GM23248 (cell line): ENCODE results near the gene PRKCE. TPM values are rescaled to one million over a fixed set of nuclear protein-coding genes. Genes with fewer than 3 reads are reported as not detected.

Source experiments
- DNase-seq: peaks from one replicate; pipeline ENCODE4 v3.0.0-alpha.2; 2015
- H2AFZ ChIP-seq: fragments of 200-600 bp; sonication (generic); 2 replicates; pipeline ENCODE4 v1.6.1; 2016; ENCODE audit warnings: antibody characterized with exemption
- H3F3A ChIP-seq: fragments of 200-600 bp; sonication (generic); 2 replicates; pipeline ENCODE4 v1.6.1; 2016; ENCODE audit warnings: mild to moderate bottlenecking, antibody characterized with exemption, mixed run types; ENCODE audit not compliant: insufficient read depth
- H3K27ac ChIP-seq: fragments of 200-600 bp; sonication (generic); 2 replicates; pipeline ENCODE4 v1.5.1; 2016; ENCODE audit warnings: mild to moderate bottlenecking
- H3K27me3 ChIP-seq: fragments of 200-600 bp; sonication (generic); replicated peaks from 2 replicates; pipeline ENCODE4 v1.6.1; 2016; ENCODE audit warnings: mild to moderate bottlenecking; ENCODE audit not compliant: insufficient read depth
- H3K36me3 ChIP-seq: fragments of 200-600 bp; sonication (generic); 2 replicates; pipeline ENCODE4 v1.6.1; 2016; ENCODE audit warnings: low read depth, mild to moderate bottlenecking
- H3K4me1 ChIP-seq: fragments of 200-600 bp; sonication (generic); 2 replicates; pipeline ENCODE4 v1.6.1; 2016; ENCODE audit warnings: mild to moderate bottlenecking; ENCODE audit not compliant: insufficient read depth
- H3K4me2 ChIP-seq: fragments of 200-600 bp; sonication (generic); one replicate; pipeline ENCODE4 v1.6.1; 2016; ENCODE audit warnings: mild to moderate bottlenecking; ENCODE audit not compliant: unreplicated experiment
- H3K4me3 ChIP-seq: fragments of 200-600 bp; sonication (generic); 2 replicates; pipeline ENCODE4 v1.5.1; 2016; ENCODE audit warnings: mild to moderate bottlenecking
- H3K79me2 ChIP-seq: fragments of 200-600 bp; sonication (generic); 2 replicates; pipeline ENCODE4 v1.6.1; 2016; ENCODE audit warnings: mild to moderate bottlenecking; ENCODE audit not compliant: insufficient read depth
- H3K9ac ChIP-seq: fragments of 200-600 bp; sonication (generic); 2 replicates; pipeline ENCODE4 v1.6.1; 2016; ENCODE audit warnings: mild to moderate bottlenecking
- H3K9me2 ChIP-seq: fragments of 200-600 bp; sonication (generic); 2 replicates; pipeline ENCODE4 v1.6.1; 2016; ENCODE audit warnings: mixed run types, mild to moderate bottlenecking, moderate library complexity; ENCODE audit not compliant: insufficient read depth
- H3K9me3 ChIP-seq: fragments of 200-600 bp; sonication (generic); one replicate; pipeline ENCODE4 v1.6.1; 2017; ENCODE audit warnings: low read depth
- H4K20me1 ChIP-seq: fragments of 200-600 bp; sonication (generic); 2 replicates; pipeline ENCODE4 v1.6.0; 2016; ENCODE audit not compliant: insufficient read depth
- EZH2 ChIP-seq: fragments of 200-600 bp; sonication (generic); IDR thresholded peaks from 2 replicates; pipeline ENCODE4 v1.6.1; 2018; ENCODE audit warnings: antibody characterized with exemption, mild to moderate bottlenecking; ENCODE audit not compliant: insufficient read depth, poor library complexity, severe bottlenecking
- EZH2phosphoT487 ChIP-seq: fragments of 200-600 bp; sonication (generic); IDR thresholded peaks from 2 replicates; pipeline ENCODE4 v1.6.1; 2018; ENCODE audit warnings: antibody characterized with exemption, moderate library complexity, mild to moderate bottlenecking, low read depth; ENCODE audit not compliant: insufficient read depth
- WGBS, 2 experiments: methylation state at CpG; one replicate each; pipeline ENCODE4 v1.1.6; 2015 to 2017; ENCODE audit warnings: low lambda C conversion rate in 2 of 2, low coverage in 1 of 2; ENCODE audit errors: missing lambda C conversion rate in 2 of 2; 5-methylcytosine and 5-hydroxymethylcytosine counted together
- in situ Hi-C: fragments of 300-500 bp; cut with MboI; formaldehyde crosslinking; loops from 2 replicates; pipeline ENCODE4 v1.15.0; 2020
- polyA plus RNA-seq: library from polyadenylated mRNA; unstranded; fragments of >200 nt; fragmentation: Nextera tagmentation; extraction: Ambion mirVana; gene quantifications from 2 replicates; pipeline ENCODE4 v1.2.1, GENCODE V29; 2016
- total RNA-seq: library from RNA; depleted of rRNA; stranded (reverse); fragments of >200 nt; shearing (Covaris generic); gene quantifications from 2 replicates; pipeline ENCODE4 v1.2.3, GENCODE V29; 2014; rRNA removed

Gene PRKCE
- total RNA-seq (5.9 and 15.7 TPM in 2 replicates), polyA plus RNA-seq (7.0 TPM in 2 replicates)

DNA sequence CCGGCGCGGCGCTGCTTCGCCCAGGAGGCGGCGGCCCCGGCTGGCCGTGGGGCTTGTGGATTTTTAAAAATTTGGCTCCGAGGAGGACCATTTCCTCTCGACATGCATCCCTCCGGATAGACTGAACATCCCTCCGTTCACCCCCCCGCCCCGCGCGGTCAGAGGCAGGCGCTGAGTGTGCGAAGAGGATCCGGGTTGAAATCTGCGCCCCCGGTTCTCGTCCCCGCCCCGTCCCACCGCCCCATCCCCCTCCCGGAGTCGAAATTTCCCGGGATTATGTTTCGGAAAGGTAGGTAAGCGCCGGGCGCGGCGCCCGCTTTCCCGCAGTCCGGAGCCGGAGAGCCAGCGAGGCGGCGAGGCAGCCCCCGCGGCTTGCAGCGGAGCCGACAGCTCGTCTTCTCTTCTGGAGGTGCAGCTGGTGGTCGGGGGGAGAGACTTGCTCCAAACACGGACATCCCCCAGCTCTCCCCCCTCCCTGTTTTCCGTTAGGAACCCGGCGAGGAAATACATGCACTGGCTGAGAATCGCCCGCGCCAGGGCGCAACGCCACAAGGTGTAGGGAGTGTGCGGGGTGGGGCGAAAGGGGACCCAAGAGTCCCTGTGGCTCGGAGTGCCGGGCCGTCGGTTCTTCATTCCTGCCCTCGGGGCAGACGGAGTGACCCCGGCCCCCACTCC is at the start of gene PRKCE:
Gene PRKCE, plus strand, starts transcription at position 261 of the 675 bp plus-strand sequence.
- 1% methylated on average over 31 to 66 of the region's 66 CpGs for WGBS, 2 experiments
- H4K20me1 ChIP-seq, result no peaks in the 10 kb centered on the region
- H3K79me2 ChIP-seq, result peaks cover 52% of the 10 kb centered on the region

DNA sequence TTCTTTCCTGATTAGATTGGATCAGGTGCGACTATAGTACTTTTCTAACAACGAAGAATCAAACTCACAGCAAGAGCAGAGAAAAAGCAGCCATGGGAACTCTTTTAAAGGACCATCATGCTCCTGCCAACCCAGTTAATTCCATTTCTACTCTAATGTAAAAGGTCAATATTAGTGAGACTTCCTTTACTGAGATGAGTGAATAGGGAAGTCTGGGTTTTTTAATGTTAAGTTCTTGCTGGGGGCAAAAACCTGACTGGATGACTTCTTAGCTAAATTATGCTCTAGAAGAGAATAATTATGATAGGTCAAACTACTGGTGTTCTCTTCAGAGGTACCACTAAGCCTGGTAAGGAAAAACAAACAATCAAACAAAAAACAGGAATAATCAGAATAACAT is 48.9 kb upstream of the PRKCE start:
- Histone ChIP-seq H3K4me2 (no peak overlapping the region), H3K9me2 (no peaks in the 10 kb centered on the region), H3K9ac (no peak overlapping the region), H2AFZ (no peak overlapping the region), H3K4me1 (peaks cover 10% of the 10 kb centered on the region; the same call in 1 of the 2 replicates), H3F3A (0 out of 2 replicates have a peak, but pooled peaks cover 9% of the 10 kb centered on the region), H4K20me1 (no peaks in the 10 kb centered on the region), H3K27ac (no peak overlapping the region), H3K9me3 (no peaks in the 10 kb centered on the region), H3K27me3 (no peaks in the 10 kb centered on the region), H3K79me2 (peaks cover 20% of the 10 kb centered on the region), H3K4me3 (no peak overlapping the region), H3K36me3 (peaks cover 13% of the 10 kb centered on the region; the same call in 1 of the 2 replicates)
- in situ Hi-C loops, result no loop called here
- TF ChIP-seq EZH2phosphoT487, result no peak
- no peak for TF ChIP-seq EZH2
- no peak for DNase-seq
- WGBS, 2 experiments, result 97 to 98% methylated on average over 2 of the region's 2 CpGs

More for the DNA sequence above, at the start of gene PRKCE:
- H3K4me2 ChIP-seq, result peak within 1 kb of the TSS; percentile 96
- TF ChIP-seq EZH2 (no peak), EZH2phosphoT487 (no peak)
- H3K27ac ChIP-seq, result peak within 1 kb of the TSS; percentile 83
- H3F3A ChIP-seq, result peaks cover 15% of the 10 kb centered on the region; the same call in 1 of the 2 replicates
- H3K27me3 ChIP-seq, result no peaks in the 10 kb centered on the region
- no peaks in the 10 kb centered on the region for H3K36me3 ChIP-seq
- peak; percentile 56 for DNase-seq
- no peaks in the 10 kb centered on the region for H3K9me2 ChIP-seq
- H3K4me1 ChIP-seq, result peaks cover 13% of the 10 kb centered on the region
- peak within 1 kb of the TSS; percentile 91 for H3K9ac ChIP-seq
- H3K9me3 ChIP-seq, result no peaks in the 10 kb centered on the region
- H3K4me3 ChIP-seq, result peak within 1 kb of the TSS; percentile 95
- in situ Hi-C loops, result no loop called here
- H2AFZ ChIP-seq, result peak within 1 kb of the TSS; percentile 93

DNA sequence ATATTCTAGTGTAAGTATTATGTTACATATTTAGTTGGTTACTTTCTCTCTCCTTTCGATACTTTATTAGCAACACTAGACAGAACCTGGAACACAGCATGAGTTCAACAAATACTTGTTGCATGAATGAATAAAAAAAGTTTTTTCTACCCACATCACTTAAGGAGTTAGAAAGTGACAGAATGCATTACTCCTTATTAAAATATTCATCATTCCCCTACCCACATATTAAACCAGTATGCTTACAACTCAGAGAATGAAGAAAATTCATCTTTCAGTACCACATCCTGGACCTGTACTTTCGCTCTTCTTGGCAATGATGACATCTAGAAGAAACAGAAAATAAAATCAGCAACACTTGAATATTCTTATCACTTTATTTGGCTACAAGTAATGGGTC is 46.4 kb upstream of the PRKCE start:
- in situ Hi-C loops, result no loop called here
- H3K27me3 ChIP-seq, result no peaks in the 10 kb centered on the region
- no peak overlapping the region for H2AFZ ChIP-seq
- H3K9me3 ChIP-seq, result no peaks in the 10 kb centered on the region
- H3K36me3 ChIP-seq, result peaks cover 10% of the 10 kb centered on the region; the same call in 1 of the 2 replicates
- no peaks in the 10 kb centered on the region for H4K20me1 ChIP-seq
- peaks cover 14% of the 10 kb centered on the region for H3K4me1 ChIP-seq
- DNase-seq, result peak; percentile 37
- H3K9me2 ChIP-seq, result no peaks in the 10 kb centered on the region
- no peak overlapping the region for H3K9ac ChIP-seq
- no peak overlapping the region for H3K4me2 ChIP-seq
- TF ChIP-seq EZH2, result no peak
- peak overlapping the region; percentile 19; the same call in 1 of the 2 replicates for H3K27ac ChIP-seq
- H3K4me3 ChIP-seq, result no peak overlapping the region
- WGBS, 2 experiments, result 76 to 95% methylated on average over 2 of the region's 2 CpGs
- 0 out of 2 replicates have a peak, but pooled peaks cover 9% of the 10 kb centered on the region for H3F3A ChIP-seq
- peaks cover 42% of the 10 kb centered on the region for H3K79me2 ChIP-seq

GRCh38 chr2:45606796-45607195 is 44.7 kb upstream of the PRKCE start:
- TF ChIP-seq EZH2 (no peak), EZH2phosphoT487 (no peak)
- Histone ChIP-seq H4K20me1 (no peaks in the 10 kb centered on the region), H3K4me1 (peaks cover 18% of the 10 kb centered on the region), H3K9me3 (no peaks in the 10 kb centered on the region), H3K36me3 (peaks cover 4% of the 10 kb centered on the region; the same call in 1 of the 2 replicates), H3K79me2 (peaks cover 46% of the 10 kb centered on the region), H3K27me3 (no peaks in the 10 kb centered on the region), H2AFZ (no peak overlapping the region), H3K4me2 (no peak overlapping the region), H3K9ac (no peak overlapping the region), H3K27ac (no peak overlapping the region), H3K9me2 (no peaks in the 10 kb centered on the region), H3K4me3 (no peak overlapping the region), H3F3A (0 out of 2 replicates have a peak, but pooled peaks cover 9% of the 10 kb centered on the region)
- 96 to 100% methylated on average over 1 of the region's 1 CpG for WGBS, 2 experiments
- DNase-seq, result no peak
- in situ Hi-C loops, result no loop called here
